ENCODE measurements around the gene DUSP1.

The DUSP1 gene

DNA sequence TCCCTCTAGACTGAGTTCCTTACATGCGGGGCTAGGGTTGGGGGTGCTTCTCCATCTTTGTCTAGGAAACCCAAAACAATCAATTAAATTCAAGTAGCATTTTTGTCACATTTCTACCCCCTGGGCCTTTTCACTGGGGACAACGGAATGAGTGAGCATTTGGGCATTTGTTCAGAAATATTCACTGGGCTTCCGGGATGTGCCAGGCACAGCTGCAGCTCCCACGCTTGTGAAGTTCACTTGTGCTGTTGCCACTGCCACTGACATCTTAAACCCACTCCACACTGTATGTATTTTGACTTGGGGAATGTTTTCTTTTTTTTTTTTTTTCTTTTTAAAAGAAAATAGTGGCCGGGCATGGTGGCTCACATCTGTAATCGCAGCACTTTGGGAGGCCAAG lies 31.6 kb downstream of the DUSP1 start:
- no peak for DNase-seq

DNA sequence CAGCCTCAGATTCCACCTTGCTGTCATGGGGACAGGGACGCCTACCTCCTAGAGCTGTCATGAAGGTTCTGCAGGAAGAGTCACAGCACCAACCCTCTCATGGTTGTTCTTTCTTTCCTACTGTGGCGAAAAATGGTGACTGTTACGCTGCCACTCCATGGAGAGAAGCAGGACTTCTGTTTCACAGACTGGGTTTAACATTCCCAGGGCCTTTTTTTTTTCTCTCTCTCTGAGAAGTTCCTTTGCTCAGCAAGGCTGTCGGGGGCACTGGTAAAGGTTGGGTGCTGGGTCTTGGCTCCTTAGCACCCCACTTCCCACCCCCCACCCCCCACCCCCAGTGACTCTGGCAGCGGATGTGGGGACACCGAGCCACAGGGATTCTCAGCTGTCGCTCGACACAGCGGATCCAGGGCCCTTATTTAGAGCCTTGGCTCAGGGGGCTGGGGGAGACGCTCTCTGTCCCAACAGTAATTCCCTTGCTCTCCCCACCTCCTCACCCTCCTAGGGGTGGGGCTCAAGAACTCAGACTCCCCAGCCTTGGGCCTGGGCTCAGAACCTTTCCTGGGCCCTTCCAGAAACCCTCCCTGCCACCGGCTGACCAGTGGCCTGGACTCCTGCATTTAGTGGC lies 34.4 kb downstream of the DUSP1 start:
- no peak for DNase-seq

DNA sequence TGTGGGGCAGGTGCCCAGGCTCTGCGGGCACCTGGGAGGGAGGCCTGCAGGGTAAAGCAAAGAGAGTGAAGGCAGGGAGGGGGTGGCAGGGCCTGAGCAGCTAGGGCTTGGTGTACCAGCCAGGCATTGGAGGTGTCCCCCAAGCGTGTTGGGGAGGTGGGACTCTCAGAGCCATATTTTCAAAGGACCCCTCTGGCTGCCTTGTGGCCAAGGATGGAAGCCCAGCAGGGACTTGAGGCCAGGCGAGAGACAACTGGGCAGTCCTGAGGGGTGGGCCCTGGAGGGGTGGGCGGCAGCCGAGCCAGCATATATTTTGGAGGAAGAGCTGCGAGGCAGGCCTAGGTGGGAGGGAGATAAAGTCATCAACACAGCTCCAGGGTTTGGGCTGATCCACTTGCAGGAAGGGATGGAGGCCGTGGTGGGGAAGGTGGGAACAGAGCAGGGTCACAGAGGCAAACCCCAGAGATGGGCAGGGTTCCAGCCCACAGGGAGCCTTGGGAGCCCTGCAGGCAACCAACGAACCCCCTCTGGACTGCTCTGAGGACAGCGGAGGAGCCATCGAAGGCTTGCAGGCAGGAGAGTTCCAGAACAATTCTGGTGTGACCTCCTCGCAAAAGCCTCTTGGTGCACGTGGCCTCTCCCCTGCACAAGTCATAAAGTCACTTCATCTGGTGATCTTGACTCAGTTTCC lies 35.7 kb downstream of the DUSP1 start:
- no peak for DNase-seq

DNA sequence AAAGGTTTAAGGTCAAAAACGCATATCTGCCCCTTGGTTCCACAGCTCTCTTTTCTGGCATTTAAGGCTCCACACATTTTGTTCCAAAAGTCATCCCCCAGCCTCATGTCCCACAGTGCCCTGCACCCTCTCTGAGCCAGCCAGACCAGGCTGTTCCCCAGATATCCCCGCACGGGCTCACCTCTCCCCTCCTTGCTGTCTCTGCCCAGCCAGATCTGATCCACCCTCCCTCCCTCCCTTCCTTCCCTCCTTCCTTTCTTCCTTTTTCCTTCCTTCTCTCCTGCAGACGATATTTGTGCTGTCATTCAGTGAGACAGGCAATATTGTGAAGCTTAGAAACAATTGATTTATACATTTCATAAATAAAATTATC lies 37.0 kb downstream of the DUSP1 start:
- no peak for DNase-seq

DNA sequence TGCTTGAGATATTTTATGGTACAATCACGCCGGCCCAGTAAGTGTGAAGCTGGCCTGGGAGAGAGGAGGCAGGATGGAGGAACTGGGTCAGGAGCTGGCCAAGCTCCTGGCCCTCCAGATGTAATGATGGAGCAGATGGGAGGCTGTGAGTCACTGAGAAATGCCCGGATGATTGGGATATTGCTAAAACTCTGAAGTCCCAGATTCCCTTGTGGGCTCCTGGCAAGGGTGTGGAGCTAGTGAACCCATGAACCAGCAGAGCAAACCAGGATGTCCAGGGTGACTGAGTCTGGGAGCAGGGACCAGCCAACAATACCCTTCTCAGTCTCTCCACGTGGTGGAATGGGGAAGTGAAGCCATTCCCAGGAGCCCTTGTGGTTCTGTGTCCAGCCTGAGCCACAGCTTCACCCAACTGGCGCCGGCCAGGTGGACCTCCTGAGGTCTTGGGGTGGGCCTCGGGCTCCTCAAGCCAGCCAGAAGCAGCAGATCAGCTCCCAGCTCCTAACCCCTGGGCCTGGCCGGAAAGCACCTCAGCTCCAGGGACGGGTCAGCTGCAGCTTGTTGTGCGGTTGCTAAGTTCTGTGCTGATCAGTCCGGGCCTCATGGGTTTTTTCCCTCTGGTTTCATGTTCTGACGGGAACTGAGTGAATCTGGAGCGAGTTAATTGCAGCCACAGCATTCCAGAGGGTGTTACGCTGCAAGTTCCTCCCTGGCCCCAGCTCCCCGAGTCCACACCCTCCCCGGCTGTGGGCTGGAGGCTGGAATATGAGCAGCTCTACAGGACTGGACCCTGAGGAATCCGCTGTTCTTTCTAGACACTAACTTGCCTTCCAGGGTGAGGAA lies 37.6 kb downstream of the DUSP1 start:
- DNase-seq: no peak

DNA sequence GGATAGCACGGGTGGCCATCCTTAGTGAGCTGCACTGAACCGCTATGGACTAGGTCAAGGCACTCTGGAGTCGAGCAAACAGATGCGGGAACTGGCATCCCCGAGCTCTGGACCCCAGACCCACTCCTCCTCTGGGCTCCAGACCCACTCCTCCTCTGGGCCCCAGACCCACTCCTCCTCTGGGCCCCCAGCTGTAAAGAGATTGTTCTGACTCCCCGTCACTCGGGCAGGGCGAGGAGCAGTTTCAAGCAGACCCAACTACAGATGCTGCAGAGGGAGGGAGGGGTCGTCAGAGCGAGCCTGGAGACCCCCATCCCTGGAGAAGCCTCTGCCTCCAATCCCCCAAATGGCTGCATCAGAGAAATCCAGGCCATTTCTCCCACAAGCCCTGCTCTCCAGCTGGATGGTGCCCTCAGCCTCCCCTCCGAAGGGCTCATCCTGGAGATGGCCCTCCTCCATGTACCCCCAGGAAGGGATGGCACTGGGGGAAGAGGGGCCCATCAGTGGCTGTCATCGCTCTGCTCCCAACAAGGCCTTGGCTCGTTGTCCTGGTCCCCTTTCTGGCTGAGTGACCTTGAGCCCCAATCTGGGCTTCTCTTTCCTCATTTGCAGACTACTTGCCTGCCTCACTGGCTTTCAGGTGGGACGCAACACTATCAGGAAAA lies 38.7 kb downstream of the DUSP1 start:
- DNase-seq: no peak

DNA sequence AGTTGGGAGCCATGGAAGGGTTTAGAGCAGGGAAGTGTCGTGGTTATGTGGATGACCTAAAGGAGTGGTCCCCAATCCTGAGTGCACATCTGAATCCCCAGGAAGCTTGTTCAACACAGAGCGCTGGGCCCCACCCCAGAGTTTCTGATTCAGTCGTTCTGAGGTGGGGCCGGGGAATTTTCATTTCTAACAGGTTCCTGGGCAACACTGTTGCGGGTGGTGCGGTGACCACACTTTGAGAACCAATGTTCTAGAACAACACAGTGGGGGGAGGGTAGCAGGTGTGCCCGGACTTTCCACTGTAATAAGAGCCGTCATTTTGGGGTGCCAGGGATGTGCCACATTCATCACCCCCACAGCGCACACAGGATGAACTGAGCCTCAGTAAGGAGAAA lies 39.3 kb downstream of the DUSP1 start:
- no peak for DNase-seq

DNA sequence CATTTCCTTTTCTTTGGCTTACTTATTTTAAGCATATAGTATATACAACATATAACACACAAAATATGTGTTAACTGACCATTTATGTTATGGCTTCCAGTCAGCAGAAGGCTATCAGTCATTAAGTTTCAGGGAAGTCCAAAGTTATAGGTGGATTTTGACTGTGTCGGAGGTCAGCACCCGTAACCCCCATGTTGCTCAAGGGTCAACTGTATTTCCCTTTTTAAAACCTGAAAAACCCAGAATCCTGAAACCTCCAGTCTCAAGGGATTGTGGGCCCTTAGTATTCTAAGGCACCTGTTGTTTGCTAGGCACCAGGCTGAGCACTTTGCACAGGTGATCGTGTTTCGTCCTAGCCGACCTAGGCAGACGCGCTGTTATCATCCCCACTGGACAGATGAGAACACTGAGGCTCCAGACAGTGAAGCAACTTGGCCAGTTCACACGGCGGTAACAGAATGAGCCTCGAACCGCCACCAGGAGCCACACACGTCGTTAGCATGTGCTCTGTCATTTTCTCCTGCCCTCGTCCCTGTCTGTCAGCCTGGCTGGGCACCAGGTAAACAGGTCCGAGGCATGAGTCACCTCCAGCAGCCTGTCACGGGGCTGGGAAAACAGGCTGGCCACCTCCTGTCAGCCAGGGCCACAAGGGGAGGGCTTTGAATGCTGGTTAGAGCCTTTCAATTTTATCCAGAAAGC lies 39.9 kb downstream of the DUSP1 start:
- DNase-seq: no peak

DNA sequence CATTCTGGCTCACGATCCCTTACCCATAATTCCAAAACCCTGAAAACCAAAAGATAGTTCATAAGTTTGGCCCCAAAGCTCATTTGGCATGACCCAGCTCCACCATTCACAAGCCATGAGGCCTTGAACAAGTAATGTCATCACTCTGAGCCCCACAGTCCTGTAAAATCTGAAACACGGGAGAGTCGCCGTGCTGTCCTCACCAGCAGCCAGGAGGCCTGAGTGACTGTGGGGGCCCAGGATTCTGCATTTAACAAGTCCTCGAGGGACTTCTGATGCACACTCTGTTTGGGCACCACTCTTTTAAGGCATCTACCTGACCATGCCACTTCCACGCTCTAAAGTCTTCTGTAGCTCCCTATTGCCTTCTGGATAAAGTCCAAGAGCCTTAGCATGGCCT lies 40.8 kb downstream of the DUSP1 start:
- DNase-seq: no peak

DNA sequence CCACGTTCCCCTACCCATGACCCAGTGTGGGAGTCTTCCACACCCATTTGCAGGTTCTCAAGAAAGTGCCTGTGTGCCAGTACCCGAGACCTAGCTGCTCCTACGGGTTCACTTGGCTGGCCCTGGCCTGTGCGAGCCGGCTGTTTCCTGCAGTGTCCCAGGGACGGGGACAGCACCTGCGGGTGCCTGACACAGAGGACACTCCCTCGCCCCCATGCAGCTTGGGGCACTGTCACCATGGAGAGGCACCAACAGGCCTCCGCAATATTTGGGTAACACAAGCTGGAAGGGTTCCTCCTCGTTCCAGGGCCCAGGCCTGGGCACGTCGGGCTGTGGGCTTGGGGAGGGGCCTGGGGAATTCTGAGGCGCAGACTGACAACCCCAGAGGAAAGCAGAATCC lies 41.4 kb downstream of the DUSP1 start:
- DNase-seq: no peak

DNA sequence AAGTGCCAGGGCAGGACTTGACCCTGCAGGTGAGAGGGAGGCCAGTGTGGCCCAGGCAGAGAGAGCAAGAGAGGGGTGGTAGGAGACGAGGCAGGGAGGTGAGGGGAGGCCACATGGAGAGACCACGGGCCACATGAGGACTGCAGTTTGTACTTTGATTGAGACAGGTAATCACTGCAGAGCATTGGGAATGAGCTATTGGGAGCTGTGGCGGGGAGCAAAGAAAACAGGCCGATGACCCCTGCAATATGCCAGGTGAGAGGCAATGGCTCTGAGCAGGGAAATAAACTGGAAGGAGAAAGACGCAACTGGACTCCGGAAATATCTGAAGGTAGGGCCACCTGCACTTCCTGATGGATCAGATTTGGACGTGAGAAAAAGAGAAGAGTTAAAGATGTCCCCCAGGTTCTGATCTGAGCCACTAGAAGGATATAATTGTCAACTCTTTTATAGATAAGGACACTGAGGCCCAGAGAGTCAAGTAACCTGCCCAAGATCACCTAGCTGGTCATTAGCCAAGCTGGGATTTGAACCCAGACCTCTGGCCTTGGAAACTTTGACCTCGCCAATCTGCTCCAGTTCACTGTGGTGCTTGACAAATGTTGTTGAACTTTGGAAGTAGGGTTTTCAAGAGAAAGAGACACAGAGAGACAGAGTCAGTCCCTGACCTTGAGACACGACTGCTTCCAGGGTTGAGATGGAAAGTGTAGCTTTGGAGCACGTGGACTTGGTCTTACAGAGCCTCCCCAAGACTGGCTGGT lies 42.3 kb downstream of the DUSP1 start:
- DNase-seq: no peak

DNA sequence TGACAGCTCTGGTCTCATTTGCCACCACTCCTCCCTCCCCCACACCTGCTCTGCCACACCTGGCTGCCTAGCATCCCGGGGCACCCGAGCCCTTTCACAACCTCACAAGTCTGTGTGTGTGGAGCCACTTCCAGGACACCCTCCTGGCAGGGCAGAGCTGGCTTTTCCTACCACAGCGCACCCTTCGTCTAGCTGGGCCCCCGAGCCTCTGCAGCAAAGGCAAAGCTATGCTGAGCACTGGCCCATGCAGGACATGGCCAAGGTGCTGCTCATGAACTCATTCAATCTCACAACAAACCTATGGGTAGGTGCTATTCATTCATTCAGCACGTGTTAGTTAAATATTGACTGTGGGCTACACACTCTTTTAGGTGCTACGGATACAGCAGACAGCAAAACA lies 43.4 kb downstream of the DUSP1 start:
- no peak for DNase-seq

DNA sequence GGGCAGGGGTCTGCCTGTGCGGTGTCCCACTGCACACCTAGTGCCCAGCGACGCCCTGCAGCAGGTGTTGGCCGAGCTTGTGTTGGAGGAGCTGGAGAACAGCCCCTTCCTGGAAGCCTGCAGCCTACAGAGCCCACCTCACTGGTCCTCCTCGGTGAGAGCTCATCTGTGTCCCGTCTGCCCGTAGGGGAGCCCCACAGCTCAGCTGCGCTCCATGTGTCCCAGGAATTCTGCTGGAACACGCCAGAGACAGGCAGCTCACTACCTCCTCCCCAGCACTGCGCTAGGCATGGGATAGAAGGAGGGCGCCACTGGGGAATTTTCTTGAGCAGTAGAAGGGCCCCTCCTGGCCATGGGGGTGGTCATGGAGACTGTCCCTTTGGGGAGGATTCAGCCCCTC lies 44.0 kb downstream of the DUSP1 start:
- DNase-seq: no peak

DNA sequence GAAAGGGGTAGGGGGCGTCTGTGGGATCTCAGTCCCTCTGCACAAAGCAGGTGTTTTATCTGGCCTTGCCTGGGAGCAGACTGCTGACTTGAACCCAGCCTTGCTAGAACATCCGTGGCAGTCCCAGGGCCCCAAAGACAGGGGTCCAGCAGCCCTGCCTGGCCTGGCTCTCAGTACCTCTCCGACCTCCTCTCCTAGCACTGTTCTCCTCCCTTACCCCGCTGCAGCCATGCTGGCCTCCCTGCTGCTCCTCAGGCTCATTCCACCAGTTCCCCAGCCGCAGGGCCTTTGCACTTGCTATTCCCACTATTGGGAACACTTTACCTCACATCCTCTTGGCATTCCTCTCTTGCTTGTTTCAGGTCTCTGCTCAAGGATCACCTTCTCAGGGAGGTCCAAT lies 45.2 kb downstream of the DUSP1 start:
- DNase-seq: no peak

DNA sequence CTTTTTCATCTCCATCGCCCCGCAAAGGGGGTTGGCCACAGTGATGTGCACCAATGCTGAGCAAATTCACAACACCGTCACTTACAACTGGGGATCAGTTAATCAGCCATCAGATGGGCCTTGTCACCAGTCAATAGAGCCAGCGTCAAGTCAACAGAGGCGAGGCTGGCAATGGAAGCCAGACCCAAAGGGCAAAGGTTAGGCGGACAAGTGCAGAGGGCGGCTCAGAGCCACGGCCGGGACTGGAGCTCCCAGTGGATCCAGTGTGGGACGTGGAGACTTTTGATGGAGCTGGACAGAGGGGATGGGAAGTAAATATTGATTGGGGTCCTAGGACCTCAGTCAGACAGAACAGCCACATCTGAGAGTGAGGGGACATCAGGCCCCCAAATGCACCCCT lies 45.7 kb downstream of the DUSP1 start:
- no peak for DNase-seq

DNA sequence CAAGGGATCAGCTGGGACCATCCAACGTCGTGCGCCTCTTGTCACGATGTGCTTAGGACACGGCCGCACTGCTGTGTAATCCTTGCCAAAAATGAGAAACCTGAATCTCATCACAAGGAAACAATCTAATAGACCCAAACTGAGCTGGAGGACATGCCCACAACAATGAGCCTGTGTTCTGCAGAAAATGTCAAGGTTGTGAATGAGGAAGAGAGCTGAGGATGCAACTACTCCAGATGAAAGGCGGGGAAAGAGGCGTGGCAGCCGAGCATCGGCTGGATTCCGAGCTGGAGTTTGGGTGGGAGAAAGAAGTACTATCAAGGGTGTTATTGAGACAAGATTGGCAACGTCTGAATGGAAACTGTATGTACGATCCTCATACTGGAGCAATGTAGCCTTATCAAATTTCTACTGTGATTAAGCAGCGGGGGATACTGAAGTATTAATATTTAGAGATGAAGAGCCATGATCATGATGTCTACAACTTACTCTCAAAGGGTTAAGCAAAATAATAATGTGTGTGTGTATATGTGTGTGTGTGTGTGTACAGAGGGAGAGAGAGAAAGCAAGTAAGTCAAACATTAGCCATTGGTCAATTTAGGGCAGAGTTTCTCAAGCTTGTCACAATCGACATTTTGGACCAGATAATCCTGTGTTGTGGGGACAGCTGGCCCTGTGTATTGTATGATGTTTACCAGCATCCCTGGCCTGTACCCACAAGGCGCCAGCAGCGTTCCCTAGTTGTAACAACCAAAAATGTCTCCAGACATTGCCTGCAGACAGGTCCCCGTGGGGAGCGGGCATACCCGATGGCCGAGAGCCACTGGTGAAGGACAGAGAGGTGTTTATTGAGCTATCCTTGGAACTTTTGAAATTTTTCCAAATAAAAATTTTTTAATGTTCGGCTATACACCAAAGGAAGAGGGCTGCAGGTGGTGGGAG lies 46.5 kb downstream of the DUSP1 start:
- no peak for DNase-seq

DNA sequence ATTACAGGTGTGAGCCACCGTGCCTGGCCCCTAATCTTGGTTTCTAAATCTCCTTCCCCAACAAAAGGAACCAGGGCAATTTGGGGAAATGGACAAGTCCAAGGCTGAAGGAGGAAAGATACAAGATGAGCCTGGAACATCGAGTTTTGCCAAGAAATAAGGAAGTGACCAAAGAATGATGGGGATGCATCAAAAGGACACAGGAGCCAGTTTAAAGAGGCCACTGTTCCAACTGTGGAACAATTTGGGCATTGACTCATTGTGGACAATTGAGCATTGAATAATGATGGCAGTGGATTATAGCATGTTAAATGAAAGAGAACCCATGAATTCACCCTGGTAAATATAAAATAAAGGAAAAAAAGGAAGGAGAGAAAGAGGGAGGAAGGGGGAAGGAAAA lies 47.5 kb downstream of the DUSP1 start:
- no peak for DNase-seq

DNA sequence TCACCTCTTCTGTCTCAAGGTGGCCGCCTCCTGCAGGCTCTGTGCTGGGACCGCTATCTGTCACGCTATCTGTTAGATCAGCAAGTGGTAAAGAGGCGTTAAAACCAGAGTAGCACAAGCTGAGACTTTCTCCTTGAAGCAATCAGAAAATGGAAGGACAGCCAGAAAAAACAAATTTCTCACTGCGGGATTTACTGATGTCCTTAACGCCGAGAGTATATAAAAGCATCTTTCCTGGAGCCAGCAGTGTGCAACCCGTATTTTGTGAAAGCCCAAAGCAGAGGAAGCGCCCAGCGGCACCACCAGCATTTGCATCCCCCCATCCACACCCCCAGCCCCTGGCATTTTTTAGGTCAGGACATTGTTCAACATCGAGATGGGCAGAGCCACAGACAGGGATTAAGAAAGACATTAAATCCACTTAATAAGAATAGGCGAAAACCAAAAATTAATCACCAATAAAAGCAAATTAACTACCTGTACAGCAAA lies 48.6 kb downstream of the DUSP1 start:
- DNase-seq: peak; percentile 54

DNA sequence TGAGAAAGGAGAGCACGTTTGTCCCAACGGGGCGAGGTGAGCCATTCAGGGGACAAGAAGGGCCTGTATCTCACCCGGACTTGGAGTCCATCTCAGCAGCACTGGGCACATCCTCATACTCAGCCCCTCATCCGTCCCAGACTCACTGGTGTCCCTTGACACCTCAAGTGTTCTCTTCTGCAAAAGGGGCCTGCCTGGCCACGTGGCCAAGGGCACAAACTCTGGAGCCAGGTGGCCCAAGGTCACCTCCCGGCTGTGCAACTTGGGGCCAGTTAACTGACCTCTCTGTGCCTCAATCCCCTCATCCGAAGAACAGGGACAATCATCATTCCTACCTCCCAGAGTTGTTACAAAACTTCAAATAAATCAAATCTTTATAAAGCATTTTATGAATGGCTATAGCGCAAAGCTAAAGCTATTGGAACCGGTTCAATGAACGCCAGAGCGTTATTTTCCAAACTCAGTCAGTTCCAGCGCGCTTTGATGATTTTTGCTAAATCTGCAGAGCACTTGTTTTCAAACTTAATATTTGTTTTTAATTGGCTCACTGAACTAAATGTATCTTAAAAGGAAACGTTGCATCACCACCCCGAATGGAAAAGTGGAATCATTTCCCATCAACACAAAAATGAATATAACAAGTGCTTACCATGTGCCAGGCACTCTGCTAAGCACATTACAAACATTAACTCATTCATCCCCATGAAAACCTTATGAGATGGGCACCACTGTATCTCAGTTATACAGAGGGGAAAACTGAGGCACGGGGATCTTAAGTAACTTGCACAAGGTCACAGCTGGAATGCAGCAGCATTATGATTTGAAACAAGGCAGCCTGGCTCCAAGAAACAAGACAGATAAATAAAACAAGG lies 49.3 kb downstream of the DUSP1 start:
- no peak for DNase-seq

DNA sequence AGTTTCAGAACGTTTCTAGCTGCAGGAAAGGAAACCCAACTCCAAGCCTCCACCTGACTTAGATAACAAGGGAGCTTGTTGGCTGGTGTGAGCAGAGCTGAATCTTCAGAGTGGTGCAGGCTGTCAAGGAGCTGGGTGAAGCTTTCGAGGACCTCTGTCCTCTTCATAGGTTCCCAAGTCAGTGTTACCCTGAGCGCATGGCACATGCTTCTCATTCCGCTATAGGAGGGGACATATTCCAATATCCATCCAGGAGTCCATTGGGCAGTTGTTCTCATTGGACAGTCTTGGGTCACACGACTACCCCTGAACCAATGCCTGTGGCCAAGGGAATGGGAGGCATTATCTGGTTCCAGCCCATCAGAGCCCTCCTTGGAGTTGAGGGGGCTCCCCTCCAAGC lies 50.3 kb downstream of the DUSP1 start:
- no peak for DNase-seq
